Measurements from ENCODE around the gene PFKFB2.

PFKFB2 gene

DNA sequence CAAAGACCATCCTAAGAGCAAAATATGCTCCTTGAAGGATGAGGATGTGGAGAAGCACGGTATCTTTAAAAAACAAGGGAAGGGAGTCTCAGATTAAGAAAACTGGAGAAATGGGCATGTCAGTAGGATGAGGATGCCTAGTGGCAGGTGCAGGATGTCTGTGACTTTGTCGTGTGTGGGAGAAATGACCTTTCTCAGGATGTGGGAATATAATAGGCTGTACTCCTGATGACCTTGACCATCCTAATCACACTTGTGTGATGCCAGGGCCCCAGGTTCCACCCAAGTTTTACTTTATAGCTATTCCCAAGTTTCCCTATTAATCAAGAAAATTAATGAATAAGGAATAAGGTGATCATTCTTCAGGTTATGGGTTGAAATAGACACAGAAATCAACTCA is 33.4 kb upstream of the PFKFB2 start:
- no peaks in the 10 kb centered on the region for H3K36me3 ChIP-seq (ENCODE audit: control insufficient read depth in 2 of 2, insufficient read depth in 1 of 2, low read length in 2 of 2)
- POLR2A ChIA-PET, result interaction anchor here (0.7 kb wide), 1 partner anchor 34 kb away, joined by 4 read pairs; the partner anchor contains the start of gene PFKFB2

DNA sequence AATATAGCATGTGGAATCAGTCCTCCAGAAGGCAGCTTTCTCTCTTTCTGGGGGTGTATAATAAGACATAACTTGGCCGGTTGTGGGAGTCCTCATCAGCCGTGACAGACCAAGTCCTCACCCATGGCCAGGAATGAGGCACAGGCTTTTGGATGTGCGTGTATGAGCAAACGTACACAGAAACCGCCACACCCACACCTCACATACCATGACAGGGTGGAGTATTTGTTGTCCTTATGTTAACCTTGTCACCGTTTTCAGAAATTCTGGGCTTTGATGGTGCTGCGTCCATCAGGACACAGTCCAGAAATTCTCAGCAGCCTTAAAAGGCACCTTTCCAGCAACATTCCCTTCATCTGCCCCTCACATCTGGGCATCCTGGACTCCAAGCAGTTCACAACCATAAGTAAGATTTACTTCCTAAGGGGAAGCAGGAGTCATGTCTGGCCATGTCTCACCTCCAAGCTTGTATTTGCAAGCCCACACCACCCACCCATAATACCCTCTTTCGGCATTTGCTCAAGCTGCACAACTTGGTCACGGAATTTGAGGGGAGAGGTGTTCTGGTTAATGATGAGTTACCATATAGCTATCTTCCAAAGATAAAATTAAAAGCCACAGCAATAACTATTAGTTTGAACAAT is 32.9 kb upstream of the PFKFB2 start:
- ChIA-PET CTCF (interaction anchor here (0.9 to 1.6 kb wide), 4 partner anchors 15 to 107 kb away, joined by 3 to 4 read pairs (median 4); no protein-coding TSS in a partner anchor), POLR2A (no interaction called here)
- Histone ChIP-seq H3K4me1 (ENCODE audit: control insufficient read depth, insufficient read depth, low read length) (no peaks in the 10 kb centered on the region), H3K9me3 (ENCODE audit: control insufficient read depth, insufficient read depth, low read depth, low read length) (no peaks in the 10 kb centered on the region), H3K36me3 (ENCODE audit: control insufficient read depth in 2 of 2, insufficient read depth in 1 of 2, low read length in 2 of 2) (no peaks in the 10 kb centered on the region), H3K27ac (ENCODE audit: extremely low read depth, low read depth, low read length) (no peak overlapping the region), H3K4me3 (ENCODE audit: low read depth, low read length) (no peak overlapping the region)
- no peak for TF ChIP-seq SP3 (tag by site-specific recombination; IDR thresholded peaks at IDR 0.05)
- TF ChIP-seq, protein P1, sequence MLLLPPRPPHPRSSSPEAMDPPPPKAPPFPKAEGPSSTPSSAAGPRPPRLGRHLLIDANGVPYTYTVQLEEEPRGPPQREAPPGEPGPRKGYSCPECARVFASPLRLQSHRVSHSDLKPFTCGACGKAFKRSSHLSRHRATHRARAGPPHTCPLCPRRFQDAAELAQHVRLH (tag by site-specific recombination; IDR thresholded peaks at IDR 0.05), result no peak
- no peak for TF ChIP-seq ZNF76 (tag by site-specific recombination; IDR thresholded peaks at IDR 0.05; ENCODE audit: borderline replicate concordance, low read depth)
- TF ChIP-seq ZNF654 (tag by site-specific recombination; IDR thresholded peaks at IDR 0.05; ENCODE audit: low read depth), result no peak
- TF ChIP-seq, protein P2, sequence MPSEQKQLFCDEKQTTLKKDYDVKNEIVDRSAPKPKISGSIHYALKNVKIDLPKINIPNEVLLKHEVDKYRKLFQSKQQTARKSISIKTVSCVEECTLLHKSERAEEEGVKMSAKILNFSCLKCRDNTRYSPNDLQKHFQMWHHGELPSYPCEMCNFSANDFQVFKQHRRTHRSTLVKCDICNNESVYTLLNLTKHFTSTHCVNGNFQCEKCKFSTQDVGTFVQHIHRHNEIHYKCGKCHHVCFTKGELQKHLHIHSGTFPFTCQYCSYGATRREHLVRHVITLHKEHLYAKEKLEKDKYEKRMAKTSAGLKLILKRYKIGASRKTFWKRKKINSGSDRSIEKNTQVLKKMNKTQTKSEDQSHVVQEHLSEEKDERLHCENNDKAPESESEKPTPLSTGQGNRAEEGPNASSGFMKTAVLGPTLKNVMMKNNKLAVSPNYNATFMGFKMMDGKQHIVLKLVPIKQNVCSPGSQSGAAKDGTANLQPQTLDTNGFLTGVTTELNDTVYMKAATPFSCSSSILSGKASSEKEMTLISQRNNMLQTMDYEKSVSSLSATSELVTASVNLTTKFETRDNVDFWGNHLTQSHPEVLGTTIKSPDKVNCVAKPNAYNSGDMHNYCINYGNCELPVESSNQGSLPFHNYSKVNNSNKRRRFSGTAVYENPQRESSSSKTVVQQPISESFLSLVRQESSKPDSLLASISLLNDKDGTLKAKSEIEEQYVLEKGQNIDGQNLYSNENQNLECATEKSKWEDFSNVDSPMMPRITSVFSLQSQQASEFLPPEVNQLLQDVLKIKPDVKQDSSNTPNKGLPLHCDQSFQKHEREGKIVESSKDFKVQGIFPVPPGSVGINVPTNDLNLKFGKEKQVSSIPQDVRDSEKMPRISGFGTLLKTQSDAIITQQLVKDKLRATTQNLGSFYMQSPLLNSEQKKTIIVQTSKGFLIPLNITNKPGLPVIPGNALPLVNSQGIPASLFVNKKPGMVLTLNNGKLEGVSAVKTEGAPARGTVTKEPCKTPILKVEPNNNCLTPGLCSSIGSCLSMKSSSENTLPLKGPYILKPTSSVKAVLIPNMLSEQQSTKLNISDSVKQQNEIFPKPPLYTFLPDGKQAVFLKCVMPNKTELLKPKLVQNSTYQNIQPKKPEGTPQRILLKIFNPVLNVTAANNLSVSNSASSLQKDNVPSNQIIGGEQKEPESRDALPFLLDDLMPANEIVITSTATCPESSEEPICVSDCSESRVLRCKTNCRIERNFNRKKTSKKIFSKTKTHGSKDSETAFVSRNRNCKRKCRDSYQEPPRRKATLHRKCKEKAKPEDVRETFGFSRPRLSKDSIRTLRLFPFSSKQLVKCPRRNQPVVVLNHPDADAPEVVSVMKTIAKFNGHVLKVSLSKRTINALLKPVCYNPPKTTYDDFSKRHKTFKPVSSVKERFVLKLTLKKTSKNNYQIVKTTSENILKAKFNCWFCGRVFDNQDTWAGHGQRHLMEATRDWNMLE (tag by site-specific recombination; conservative IDR thresholded peaks at IDR 0.05; ENCODE audit: low read depth), result no peak
- TF ChIP-seq ZNF140 (tag by site-specific recombination; IDR thresholded peaks at IDR 0.05), result no peak
- TF ChIP-seq HOXD13 (CRISPR knock-in tag; IDR thresholded peaks at IDR 0.05; ENCODE audit: borderline replicate concordance), result no peak
- TF ChIP-seq ZFP3 (tag by site-specific recombination; IDR thresholded peaks at IDR 0.05; ENCODE audit: low read depth), result no peak
- TF ChIP-seq IKZF3 (tag by site-specific recombination; IDR thresholded peaks at IDR 0.05), result no peak
- no peak for TF ChIP-seq ZBTB48 (tag by site-specific recombination; IDR thresholded peaks at IDR 0.05)

More for the DNA sequence above, 33.4 kb upstream of the PFKFB2 start:
- H3K27ac ChIP-seq (ENCODE audit: extremely low read depth, low read depth, low read length), result no peak overlapping the region
- no peaks in the 10 kb centered on the region for H3K9me3 ChIP-seq (ENCODE audit: control insufficient read depth, insufficient read depth, low read depth, low read length)
- CTCF ChIA-PET, result interaction anchor here (0.5 to 1.4 kb wide), 3 partner anchors 14 to 30 kb away, joined by 3 to 5 read pairs (median 3); no protein-coding TSS in a partner anchor
- no peak overlapping the region for H3K4me3 ChIP-seq (ENCODE audit: low read depth, low read length)
- no peaks in the 10 kb centered on the region for H3K4me1 ChIP-seq (ENCODE audit: control insufficient read depth, insufficient read depth, low read length)
- TF ChIP-seq KLF8 (tag by site-specific recombination; IDR thresholded peaks at IDR 0.05) (no peak), ZNF558 (tag by site-specific recombination; IDR thresholded peaks at IDR 0.05) (no peak), ZNF174 (tag by site-specific recombination; IDR thresholded peaks at IDR 0.05) (no peak), GLI2 (tag by site-specific recombination; IDR thresholded peaks at IDR 0.05; ENCODE audit: borderline replicate concordance, low read depth) (no peak), SETDB1 (IDR thresholded peaks at IDR 0.05; ENCODE audit: insufficient read length, low read length) (no peak), ZNF391 (tag by site-specific recombination; IDR thresholded peaks at IDR 0.05; ENCODE audit: borderline replicate concordance, low read depth) (no peak), ZNF830 (tag by site-specific recombination; IDR thresholded peaks at IDR 0.05; ENCODE audit: low read depth) (no peak), ZNF555 (tag by site-specific recombination; conservative IDR thresholded peaks at IDR 0.05) (no peak), ZNF311 (tag by site-specific recombination; IDR thresholded peaks at IDR 0.05; ENCODE audit: borderline replicate concordance) (no peak), ZNF416 (tag by site-specific recombination; IDR thresholded peaks at IDR 0.05) (no peak), SP3 (tag by site-specific recombination; IDR thresholded peaks at IDR 0.05) (no peak), ZNF600 (tag by site-specific recombination; IDR thresholded peaks at IDR 0.05) (no peak), ZNF658 (tag by site-specific recombination; IDR thresholded peaks at IDR 0.05) (no peak), GFI1B (tag by site-specific recombination; IDR thresholded peaks at IDR 0.05) (no peak), MEIS1 (CRISPR knock-in tag; IDR thresholded peaks at IDR 0.05; ENCODE audit: borderline replicate concordance) (no peak), ZBTB48 (tag by site-specific recombination; IDR thresholded peaks at IDR 0.05) (no peak)

Data from HEK293 (cell line).